Measurements from ENCODE around the gene ZFAND3. TPM values are rescaled to one million over a fixed set of nuclear protein-coding genes. Genes with fewer than 3 reads are reported as not detected.
A peak's percentile ranks its signal among the peaks of the same experiment; 100 is the strongest.
"Not testable (repeated sequence)": the region's sequence is repeated elsewhere in the genome, so short reads cannot be mapped to it uniquely, and the experiment has no call there.

The ZFAND3 gene
- total RNA-seq, 1 experiment from 2014 or later, result 12.9 TPM

- no peak for DNase-seq (ENCODE audit: low read depth)
Observed at GRCh38 chr6:38088829-38089228, 269.3 kb downstream of the ZFAND3 start.

DNA sequence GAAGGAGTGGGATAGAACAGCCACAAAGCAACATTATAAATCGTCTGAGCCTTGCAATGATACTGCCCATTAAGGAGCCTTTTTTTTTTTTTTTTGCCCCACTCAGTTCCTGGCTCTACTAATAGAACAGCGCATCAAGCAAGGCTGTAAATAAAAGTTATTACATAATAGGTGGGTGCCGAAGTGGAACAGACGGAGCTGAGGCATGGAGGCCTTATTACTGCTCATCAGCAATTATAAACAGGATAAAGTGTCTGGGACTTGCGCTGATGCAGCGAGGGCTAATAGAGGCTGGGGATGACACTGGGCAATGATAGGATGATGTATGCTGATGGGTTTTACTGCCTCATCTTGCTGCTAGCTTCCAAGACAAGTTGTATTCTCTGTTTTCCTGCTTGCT lies 272.1 kb downstream of the ZFAND3 start:
- DNase-seq (ENCODE audit: low read depth), result no peak

DNA sequence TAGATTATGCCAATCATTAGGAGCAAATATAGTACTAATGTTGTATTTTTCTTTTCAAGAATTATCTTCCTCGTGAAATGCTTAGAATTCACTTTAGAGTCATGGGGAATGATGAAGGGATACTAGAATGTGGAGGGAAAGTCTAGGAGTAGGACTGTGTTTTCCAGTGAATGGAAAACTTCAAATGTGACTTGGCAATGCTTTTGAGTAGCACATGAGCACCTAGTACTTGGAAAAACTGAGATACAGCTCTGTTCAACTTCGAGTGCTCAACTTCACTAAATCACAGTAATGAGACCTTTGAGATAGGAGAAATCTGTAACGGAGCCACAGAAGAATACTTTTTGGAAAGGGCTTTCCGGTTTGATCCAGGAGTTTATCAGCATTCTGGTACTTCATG lies 272.9 kb downstream of the ZFAND3 start:
- no peak for DNase-seq (ENCODE audit: low read depth)

DNA sequence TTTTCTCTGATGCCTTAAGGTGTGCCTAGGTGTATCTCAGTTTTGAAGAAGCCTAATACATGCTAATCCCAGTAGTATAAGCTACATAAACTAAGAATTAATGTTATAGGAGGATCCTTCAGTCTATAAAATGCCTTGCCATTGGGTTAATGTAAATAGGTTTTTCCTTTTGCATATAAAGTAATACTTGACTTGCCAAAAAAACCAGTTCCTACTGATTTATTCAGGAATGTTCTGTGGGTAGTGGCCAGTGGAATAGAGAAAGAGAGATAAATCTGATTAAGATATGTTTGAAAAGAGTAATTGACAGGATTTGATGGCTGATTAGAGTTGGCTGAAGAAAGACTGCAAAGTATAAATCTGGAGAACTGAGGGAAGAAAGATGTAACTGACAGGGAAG lies 273.4 kb downstream of the ZFAND3 start:
- no peak for DNase-seq (ENCODE audit: low read depth)

GRCh38 chr6:38095054-38095453 lies 275.5 kb downstream of the ZFAND3 start:
- DNase-seq (ENCODE audit: low read depth), result no peak

- no peak for DNase-seq (ENCODE audit: low read depth)
Observed at GRCh38 chr6:38099221-38099620, 279.7 kb downstream of the ZFAND3 start.

GRCh38 chr6:38100380-38100779 lies 280.9 kb downstream of the ZFAND3 start:
- no peak for DNase-seq (ENCODE audit: low read depth)

DNA sequence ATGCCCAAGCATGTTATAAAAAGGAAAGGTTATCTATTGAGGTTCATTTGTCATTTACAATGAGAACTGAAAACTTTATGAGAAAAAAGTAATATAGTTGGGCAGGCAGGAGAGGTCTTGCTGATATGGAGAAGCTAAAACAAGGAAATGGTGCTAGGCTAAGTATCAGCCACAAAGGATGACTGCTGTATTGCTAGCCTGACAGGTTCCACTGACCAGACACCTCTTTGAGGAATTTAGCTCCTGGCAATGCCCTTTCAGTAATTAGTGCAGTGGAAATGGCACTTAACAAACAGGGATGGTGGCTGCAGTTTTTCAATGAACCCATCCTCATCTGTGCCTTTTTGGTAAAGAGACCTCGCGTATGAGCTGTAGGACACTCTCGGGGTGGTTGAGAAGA lies 284.4 kb downstream of the ZFAND3 start:
- no peak for DNase-seq (ENCODE audit: low read depth)

DNA sequence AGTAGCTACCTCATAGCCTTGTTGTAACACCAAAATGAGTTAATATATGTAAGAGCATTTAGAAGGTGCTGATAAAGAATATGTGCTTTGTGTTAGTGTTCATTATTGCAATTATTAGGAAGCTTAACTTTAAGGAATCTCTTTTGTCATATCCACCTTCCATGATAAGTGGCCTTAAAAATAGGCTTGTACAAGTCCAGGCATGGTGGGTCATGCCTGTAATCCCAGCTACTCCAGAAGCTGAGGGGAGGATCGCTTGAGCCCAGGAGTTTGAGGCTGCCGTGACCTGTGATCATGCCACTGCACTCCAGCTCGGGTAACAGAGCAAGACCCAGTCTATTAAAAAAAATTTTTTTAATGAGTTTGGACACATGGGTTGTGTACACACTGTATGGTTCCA lies 285.5 kb downstream of the ZFAND3 start:
- DNase-seq (ENCODE audit: low read depth), result no peak

GRCh38 chr6:38107073-38107472 lies 287.5 kb downstream of the ZFAND3 start:
- DNase-seq (ENCODE audit: low read depth), result no peak

DNA sequence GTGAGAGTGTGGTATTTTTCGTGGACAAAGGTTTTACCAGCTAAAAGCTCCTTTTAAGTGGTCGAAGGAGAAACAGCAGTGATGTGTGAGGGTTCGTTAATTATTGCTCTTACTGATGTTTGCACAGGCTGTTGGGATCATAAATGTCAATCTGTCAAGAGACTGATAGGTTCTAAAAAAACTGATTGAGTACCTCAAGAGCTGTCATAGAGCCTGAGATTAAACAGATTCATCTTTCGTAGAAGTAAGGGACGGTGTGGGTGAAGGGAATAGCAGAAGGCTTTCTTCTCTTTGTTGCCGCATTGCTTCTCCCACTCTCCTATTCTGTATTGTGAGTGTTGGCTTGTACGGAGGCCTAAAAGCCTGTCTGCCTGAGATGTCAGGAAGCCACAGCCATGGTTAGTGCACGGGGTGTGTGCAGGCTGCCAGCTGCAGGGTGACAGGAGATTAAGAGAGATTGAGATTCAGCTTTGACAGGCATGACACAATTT lies 291.0 kb downstream of the ZFAND3 start:
- no peak for DNase-seq (ENCODE audit: low read depth)

DNA sequence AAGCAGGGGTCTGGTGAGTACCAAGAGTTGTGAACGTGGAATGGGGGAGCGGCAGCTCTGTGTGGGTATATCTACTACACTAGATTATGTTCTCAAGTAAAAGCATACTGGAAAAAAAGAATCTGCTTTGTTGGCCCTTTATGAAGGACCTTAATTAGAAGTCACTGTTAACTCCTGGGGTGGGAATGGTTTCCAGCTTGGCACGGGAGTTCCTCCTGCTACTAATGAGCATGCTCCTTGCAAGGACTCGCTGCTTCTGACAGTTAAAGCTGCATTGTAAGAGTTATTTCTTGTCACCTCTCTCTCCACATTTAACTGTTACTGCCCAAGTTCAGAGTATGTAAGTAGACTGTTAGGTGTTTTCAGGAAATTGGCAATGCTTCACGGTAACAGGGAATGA lies 292.7 kb downstream of the ZFAND3 start:
- DNase-seq (ENCODE audit: low read depth), result no peak

- no peak for DNase-seq (ENCODE audit: low read depth)
Observed at GRCh38 chr6:38113825-38114576, 294.5 kb downstream of the ZFAND3 start.

DNA sequence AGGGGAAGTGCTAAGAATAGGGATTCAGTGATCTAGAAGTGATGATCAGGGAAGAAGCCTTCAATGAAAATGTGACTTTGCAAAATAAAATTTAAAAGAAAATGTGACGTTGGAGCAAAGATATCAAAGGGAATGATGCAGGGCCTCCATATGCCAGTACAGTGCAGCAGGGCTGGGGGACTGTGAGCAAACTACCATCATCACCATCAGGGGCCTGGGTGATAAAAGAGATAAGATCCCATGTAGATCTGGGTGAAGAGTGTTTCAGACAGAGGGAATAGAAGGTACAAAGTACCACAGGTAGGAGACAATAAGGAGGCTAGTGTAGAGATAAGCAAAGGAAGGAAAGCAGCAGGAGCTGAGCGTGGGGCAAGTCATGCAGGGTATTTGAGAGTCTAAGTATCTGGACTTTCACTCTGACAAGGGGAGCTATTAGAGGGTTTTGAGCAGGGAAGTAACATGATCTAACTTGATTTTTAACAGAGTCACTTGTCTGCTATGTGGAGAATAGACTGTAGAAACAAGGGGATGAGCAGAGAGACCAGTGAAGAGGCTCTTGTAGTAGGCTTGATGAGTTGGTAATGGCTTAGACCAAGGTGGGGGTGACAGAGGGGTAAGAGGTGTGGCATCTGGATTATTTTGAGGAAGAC lies 295.6 kb downstream of the ZFAND3 start:
- DNase-seq (ENCODE audit: low read depth), result no peak

DNA sequence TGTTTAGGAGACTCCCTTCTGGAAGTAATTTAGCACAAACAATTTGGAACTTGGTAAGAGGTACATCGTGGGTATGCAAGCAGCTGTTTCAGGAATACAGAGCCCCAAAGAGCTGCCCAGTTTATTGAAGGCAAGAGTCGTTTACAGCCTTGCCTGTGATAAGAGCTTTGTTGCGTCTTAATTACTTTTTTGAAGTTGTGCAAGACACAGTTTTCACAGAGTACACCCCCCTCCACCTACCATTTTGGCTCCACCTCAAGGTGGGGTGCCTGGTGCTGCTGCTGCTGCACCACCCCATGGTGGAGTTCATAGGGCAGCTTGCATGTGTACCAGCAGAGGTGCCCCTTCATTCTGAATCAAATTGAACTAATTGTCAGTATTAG lies 296.1 kb downstream of the ZFAND3 start:
- no peak for DNase-seq (ENCODE audit: low read depth)

- DNase-seq (ENCODE audit: low read depth), result no peak
Observed at GRCh38 chr6:38116248-38116647, 296.7 kb downstream of the ZFAND3 start.

DNA sequence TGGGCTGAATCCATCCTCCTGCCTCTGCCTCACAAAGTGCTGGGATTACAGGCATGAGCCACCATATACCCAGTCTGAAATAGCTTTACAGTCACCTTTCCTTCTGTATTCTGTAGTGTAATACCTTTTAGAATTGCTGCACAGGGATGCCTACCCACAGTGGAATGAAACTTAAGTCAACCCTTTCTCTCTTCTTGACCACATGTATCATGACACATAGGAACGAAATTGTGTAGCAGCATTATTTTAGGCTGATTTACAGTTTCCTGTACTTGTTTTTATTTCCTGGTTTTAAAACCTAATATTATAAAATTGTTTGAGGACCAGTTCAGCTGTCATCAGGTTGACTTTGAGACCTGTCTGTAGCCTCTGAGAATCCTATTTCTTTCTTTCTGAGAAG lies 297.8 kb downstream of the ZFAND3 start:
- no peak for DNase-seq (ENCODE audit: low read depth)

DNA sequence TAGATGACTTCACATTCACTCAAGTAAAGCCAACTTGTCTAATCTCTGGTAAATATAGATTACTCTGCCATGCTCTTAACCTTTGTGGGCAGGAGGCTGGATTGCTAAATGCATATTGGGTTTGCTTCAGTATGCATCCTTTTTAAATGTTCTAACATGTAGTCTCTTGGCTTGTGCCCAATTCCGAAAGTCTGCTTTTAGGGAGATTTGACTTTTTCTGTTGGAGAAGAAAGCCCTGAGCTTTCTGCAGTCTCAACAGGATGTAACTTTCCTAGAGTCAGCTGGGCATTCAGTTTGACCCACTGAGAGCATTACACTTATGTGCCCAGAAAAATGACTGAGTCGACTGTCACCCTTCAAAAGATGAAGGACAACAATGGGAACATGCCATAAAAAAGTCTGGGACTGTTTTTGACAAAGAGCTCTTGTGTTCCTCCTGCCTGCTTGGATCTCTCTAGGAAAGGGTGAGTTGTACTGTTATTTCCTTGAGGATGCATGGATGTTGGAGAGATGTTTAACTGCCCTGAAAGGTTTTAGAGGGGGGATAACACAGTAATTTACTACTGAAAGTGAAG lies 299.4 kb downstream of the ZFAND3 start:
- no peak for DNase-seq (ENCODE audit: low read depth)

GRCh38 chr6:38119516-38119915 lies 300.0 kb downstream of the ZFAND3 start:
- DNase-seq (ENCODE audit: low read depth), result no peak

DNA sequence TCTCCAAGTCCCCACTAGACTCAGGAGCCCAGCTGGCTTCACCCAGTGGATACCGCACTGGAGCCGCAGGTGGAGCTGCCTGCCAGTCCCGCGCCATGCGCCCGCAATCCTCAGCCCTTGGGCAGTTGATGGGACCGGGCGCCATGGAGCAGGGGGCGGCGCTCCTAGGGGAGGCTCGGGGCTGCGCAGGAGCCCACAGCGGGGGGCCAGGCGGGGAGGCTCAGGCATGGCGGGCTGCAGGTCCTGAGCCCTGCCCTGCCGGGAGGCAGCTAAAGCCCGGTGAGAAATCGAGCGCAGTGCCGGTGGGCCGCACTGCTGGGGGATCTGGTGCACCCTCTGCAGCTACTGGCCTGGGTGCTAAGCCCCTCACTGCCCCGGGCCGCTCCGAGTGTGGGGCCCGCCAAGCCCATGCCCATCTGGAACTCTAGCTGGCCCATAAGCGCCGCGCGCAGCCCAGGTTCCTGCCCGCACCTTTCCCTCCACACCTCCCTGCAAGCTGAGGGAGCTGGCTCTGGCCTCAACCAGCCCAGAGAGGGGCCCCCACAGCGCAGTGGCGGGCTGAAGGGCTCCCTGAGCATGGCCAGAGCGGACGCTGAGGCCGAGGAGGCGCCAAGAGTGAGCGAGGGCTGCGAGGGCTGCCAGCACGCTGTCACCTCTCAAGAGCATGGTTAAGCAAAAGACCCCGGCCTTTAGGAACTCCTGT lies 304.8 kb downstream of the ZFAND3 start:
- not testable (repeated sequence) for DNase-seq (ENCODE audit: low read depth)

DNA sequence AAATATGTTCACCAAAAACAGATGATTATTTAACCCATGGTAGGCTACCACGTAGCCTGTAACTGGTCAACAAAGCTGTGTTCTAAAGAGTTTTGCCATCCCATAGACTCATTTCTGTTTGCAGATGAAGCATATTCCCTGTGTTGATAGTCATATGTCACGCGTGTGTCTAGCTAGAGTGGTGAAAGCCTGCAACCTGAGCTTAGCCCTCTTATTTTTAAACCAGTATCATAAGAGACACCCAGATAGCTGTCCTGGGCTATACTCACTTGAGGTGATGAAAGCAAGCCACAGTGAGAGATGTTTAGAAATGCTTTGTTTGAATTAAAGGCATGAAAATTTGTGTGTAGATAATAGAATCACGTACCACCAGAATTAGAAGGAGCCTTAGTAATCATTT lies 307.8 kb downstream of the ZFAND3 start:
- no peak for DNase-seq (ENCODE audit: low read depth)

GRCh38 chr6:38131527-38131965 lies 312.0 kb downstream of the ZFAND3 start:
- DNase-seq (ENCODE audit: low read depth), result peak; percentile 82

Measured in Daoy (cell line).